ENCODE results near the gene MCTP1. TPM values are rescaled to one million over a fixed set of nuclear protein-coding genes. Genes with fewer than 3 reads are reported as not detected.

MCTP1 gene
- polyA plus RNA-seq, 1 donor (not counting 4 experiments of a cell fraction or from before 2014, with no cell fraction given), result 4.9 TPM

DNA sequence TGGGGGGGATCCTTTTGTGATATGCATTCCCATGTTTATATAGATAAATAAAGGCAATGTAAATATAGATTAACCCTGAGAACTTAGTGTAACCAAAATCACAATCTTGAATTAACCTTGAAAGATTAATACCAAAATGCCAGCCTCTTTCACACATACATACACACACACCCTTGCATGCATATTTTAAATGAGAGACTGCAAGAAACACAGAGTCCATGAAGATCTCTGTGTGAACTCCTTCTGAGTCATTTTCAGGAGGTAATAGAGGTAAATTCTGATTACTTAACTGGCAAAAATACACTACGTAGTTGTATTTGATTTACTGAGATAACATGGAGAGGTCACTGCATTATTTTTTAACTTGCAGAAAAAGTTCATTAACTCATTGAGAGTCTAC is 548.4 kb downstream of the MCTP1 start:
- dilution Hi-C loops (cut with MboI; ENCODE audit: extremely low pct_ligation_motif_present, low sequenced_read_pairs), result no loop called here

DNA sequence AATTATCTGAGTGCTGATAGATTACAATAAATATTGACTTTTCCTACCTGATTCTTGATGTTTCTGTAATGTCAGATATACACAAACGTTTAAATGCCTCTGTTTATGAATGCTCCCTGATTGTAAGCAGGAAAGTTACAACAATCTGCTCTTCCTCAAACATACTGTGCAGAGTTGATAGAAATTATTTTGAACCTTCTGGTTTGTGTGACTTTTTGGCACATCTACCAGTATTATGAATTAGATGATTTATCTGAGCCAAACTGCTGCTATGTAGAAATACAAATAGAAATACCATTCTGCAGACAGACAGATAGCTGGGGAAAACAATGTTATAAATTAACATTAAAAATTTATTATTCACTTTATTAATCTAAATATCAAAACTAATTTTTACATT is 553.4 kb downstream of the MCTP1 start:
- dilution Hi-C loops (cut with MboI; ENCODE audit: extremely low pct_ligation_motif_present, low sequenced_read_pairs), result no loop called here

More for the DNA sequence above, 548.4 kb downstream of the MCTP1 start:
- Histone ChIP-seq H3K79me2 (ENCODE audit: control insufficient read depth, insufficient read depth, low read length) (no peaks in the 10 kb centered on the region), H2AFZ (ENCODE audit: control insufficient read depth, low read length) (no peak overlapping the region), H3K9ac (ENCODE audit: control insufficient read depth, extremely low read depth, insufficient read depth, low read length) (no peak overlapping the region), H3K36me3 (ENCODE audit: control insufficient read depth in 2 of 2, extremely low read depth in 1 of 2, insufficient read depth in 2 of 2, low read length in 2 of 2) (no peaks in the 10 kb centered on the region), H3K27ac (ENCODE audit: control insufficient read depth, insufficient read depth, low read length) (no peak overlapping the region), H3K27me3 (ENCODE audit: control insufficient read depth, extremely low read depth, insufficient read depth, low read length) (no peaks in the 10 kb centered on the region), H4K20me1 (ENCODE audit: control insufficient read depth, extremely low read depth, insufficient read depth, low read length) (no peaks in the 10 kb centered on the region), H3K4me1 (ENCODE audit: control insufficient read depth, extremely low read depth, insufficient read depth, low read length) (no peaks in the 10 kb centered on the region), H3K9me1 (ENCODE audit: control insufficient read depth, extremely low read depth, insufficient read depth, low read length) (no peaks in the 10 kb centered on the region), H3K9me3 (ENCODE audit: control insufficient read depth, low read depth, low read length) (no peaks in the 10 kb centered on the region), H3K4me3 (ENCODE audit: control insufficient read depth in 2 of 3, extremely low read depth in 1 of 3, insufficient read depth in 2 of 3, low read depth in 1 of 3, low read length in 3 of 3) (no peak overlapping the region), H3K4me2 (ENCODE audit: control insufficient read depth, extremely low read depth, insufficient read depth, low read depth, low read length) (no peak overlapping the region)
- DNase-seq (ENCODE audit: low read depth, low spot score) (no peak), FAIRE-seq (no peak)
- TF ChIP-seq EZH2 (IDR thresholded peaks at IDR 0.05; ENCODE audit: low read length) (no peak), CTCF (optimal IDR thresholded peaks at IDR 0.05 in 1 of 3, IDR thresholded peaks at IDR 0.05 in 1 of 3, conservative IDR thresholded peaks at IDR 0.05 in 1 of 3; ENCODE audit: extremely low read depth in 1 of 3, insufficient read depth in 2 of 3, low read length in 3 of 3) (no peak)

More for the DNA sequence above, 553.4 kb downstream of the MCTP1 start:
- Histone ChIP-seq H2AFZ (ENCODE audit: control insufficient read depth, low read length) (no peak overlapping the region), H3K27ac (ENCODE audit: control insufficient read depth, insufficient read depth, low read length) (no peak overlapping the region), H3K36me3 (ENCODE audit: control insufficient read depth in 2 of 2, extremely low read depth in 1 of 2, insufficient read depth in 2 of 2, low read length in 2 of 2) (no peaks in the 10 kb centered on the region), H3K4me2 (ENCODE audit: control insufficient read depth, extremely low read depth, insufficient read depth, low read depth, low read length) (no peak overlapping the region), H3K27me3 (ENCODE audit: control insufficient read depth, extremely low read depth, insufficient read depth, low read length) (no peaks in the 10 kb centered on the region), H3K4me3 (ENCODE audit: control insufficient read depth in 2 of 3, extremely low read depth in 1 of 3, insufficient read depth in 2 of 3, low read depth in 1 of 3, low read length in 3 of 3) (no peak overlapping the region), H4K20me1 (ENCODE audit: control insufficient read depth, extremely low read depth, insufficient read depth, low read length) (no peaks in the 10 kb centered on the region), H3K4me1 (ENCODE audit: control insufficient read depth, extremely low read depth, insufficient read depth, low read length) (no peaks in the 10 kb centered on the region), H3K9me1 (ENCODE audit: control insufficient read depth, extremely low read depth, insufficient read depth, low read length) (no peaks in the 10 kb centered on the region), H3K9me3 (ENCODE audit: control insufficient read depth, low read depth, low read length) (no peaks in the 10 kb centered on the region), H3K9ac (ENCODE audit: control insufficient read depth, extremely low read depth, insufficient read depth, low read length) (no peak overlapping the region), H3K79me2 (ENCODE audit: control insufficient read depth, insufficient read depth, low read length) (no peaks in the 10 kb centered on the region)
- no peak for TF ChIP-seq EZH2 (IDR thresholded peaks at IDR 0.05; ENCODE audit: low read length)
- no peak for TF ChIP-seq CTCF (optimal IDR thresholded peaks at IDR 0.05 in 1 of 3, IDR thresholded peaks at IDR 0.05 in 1 of 3, conservative IDR thresholded peaks at IDR 0.05 in 1 of 3; ENCODE audit: extremely low read depth in 1 of 3, insufficient read depth in 2 of 3, low read length in 3 of 3)
- DNase-seq (ENCODE audit: low read depth, low spot score) (no peak), FAIRE-seq (no peak)
